Activated CD8-positive, alpha-beta memory T cell treated with anti-CD3 and anti-CD28 coated beads, Interleukin-2, amount 10 ng/mL, durations not matched to agents 7 days and 5 days (primary cell): Measurements from ENCODE around the gene VSIG10L2. TPM values are rescaled to one million over a fixed set of nuclear protein-coding genes. Genes with fewer than 3 reads are reported as not detected.

ENCODE experiments used
- ATAC-seq: fragments of 150-1000 bp; cut with Tn5 transposase; one replicate; pipeline ENCODE4 v1.10.0; 2021; ENCODE audit warnings: moderate library complexity
- CTCF ChIA-PET: fragments of 350-600 bp; sonication (Branson Sonifier 250); formaldehyde crosslinking; loops from one replicate; lab custom pipeline; 2021; ENCODE audit warnings: antibody characterized with exemption; lab: Charles Lee
- DNase-seq: peaks from one replicate; pipeline ENCODE4 v3.0.0-alpha.2; 2020
- H3K27ac Mint-ChIP-seq: one replicate; pipeline ENCODE4 v1.8.0; 2021; ENCODE audit warnings: mild to moderate bottlenecking, mixed read lengths
- H3K27me3 Mint-ChIP-seq: one replicate; pipeline ENCODE4 v1.8.0; 2021; ENCODE audit warnings: mixed read lengths
- H3K36me3 Mint-ChIP-seq: one replicate; pipeline ENCODE4 v1.8.0; 2021; ENCODE audit warnings: mild to moderate bottlenecking, mixed read lengths
- H3K4me1 Mint-ChIP-seq: one replicate; pipeline ENCODE4 v1.8.0; 2021; ENCODE audit warnings: mixed read lengths
- H3K4me3 Mint-ChIP-seq: one replicate; pipeline ENCODE4 v1.8.0; 2021; ENCODE audit warnings: mild to moderate bottlenecking, moderate library complexity, mixed read lengths
- H3K9me3 Mint-ChIP-seq: one replicate; pipeline ENCODE4 v1.8.0; 2022; ENCODE audit warnings: low read depth, mixed read lengths
- total RNA-seq, 2 experiments: library from RNA; stranded (reverse); gene quantifications; one replicate each; pipeline ENCODE4 v1.2.3, GENCODE V29; 2021

Gene VSIG10L2
- total RNA-seq, 2 experiments from 2014 or later, result not detected

DNA sequence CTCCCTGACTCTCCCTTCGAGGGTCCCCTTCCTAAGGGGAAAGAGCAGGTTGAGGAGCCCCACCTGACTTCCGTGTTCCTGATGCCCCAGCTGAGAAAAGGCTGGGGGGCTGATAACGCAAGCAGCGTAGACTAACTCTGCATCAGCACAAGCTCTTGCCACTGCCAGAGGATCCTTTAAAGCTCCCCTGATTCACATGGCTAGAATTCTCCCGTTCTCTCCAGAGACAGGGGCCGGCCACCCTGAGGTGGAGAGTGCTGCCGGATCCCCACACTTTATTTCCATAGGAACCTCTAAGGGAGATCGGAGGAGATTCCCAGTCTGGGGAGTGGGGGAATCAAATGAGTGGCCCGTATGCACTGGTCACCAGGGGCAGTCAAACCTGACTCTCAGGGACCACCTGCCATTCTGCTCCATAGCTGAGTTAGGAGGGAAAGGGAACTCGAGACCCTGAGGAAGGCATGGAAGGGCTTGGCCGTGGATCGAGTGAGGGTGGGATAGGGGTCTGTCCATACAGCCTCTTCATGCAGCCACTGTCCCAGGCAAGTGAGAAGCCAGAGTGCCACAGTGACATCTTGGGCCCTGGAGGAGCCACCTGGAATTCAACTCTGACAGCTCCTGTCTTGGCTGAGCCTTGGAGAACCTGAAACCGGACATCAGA is 1.4 kb upstream of the VSIG10L2 start:
- no peaks in the 10 kb centered on the region for H3K9me3 Mint-ChIP-seq
- CTCF ChIA-PET, result interaction anchor here (6.1 kb wide), 1 partner anchor 249 kb away, joined by 26 read pairs; no protein-coding TSS in a partner anchor
- ATAC-seq, result no peak
- H3K36me3 Mint-ChIP-seq, result no peaks in the 10 kb centered on the region
- H3K27me3 Mint-ChIP-seq, result peaks cover 3% of the 10 kb centered on the region
- no peak overlapping the region for H3K27ac Mint-ChIP-seq
- peaks cover 2% of the 10 kb centered on the region for H3K4me1 Mint-ChIP-seq
- peak; percentile 32 for DNase-seq
- no peak overlapping the region for H3K4me3 Mint-ChIP-seq

DNA sequence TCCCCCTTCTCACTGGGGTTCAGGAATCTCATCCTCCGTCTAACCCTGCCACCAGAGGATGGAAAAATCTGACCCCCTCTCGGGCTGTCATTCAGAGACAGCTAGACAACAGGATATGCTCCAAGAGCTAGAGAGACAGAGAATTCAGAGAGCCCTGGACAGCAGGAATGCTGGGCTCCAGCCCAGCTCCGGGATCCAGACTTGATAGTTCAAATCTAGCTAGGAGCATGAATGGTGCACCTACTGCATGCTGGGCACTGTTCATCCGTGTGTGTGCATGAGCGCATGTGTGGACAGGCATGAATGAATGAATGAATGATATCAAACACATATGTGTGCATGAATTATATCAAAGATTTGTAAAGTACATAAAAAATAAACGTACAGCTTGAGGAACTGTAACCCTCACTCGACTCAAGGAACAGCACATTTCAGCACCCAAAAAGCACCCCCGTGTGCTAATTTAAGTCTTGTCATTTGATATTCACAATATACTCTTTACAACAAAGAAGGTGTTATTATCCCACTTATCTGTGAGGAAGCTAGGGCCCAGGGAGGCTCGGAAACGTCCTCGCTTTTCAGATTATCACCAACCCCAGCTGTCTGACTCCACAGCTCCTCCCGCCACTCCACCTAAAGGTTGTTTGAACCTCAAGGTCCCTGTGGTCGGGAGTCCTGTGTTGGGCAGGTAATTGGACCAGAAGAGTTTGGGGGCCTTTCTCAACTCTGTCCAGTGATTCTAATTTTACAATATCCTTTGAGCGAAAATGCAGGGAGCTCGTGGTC is 640 bp upstream of the VSIG10L2 start:
- no peak overlapping the region for H3K27ac Mint-ChIP-seq
- H3K36me3 Mint-ChIP-seq, result no peaks in the 10 kb centered on the region
- H3K27me3 Mint-ChIP-seq, result peaks cover 3% of the 10 kb centered on the region
- no peak overlapping the region for H3K4me3 Mint-ChIP-seq
- H3K4me1 Mint-ChIP-seq, result peaks cover 2% of the 10 kb centered on the region
- CTCF ChIA-PET, result interaction anchor here (1.0 kb wide), 1 partner anchor 12 kb away, joined by 3 read pairs; no protein-coding TSS in a partner anchor
- DNase-seq (peak; percentile 14), ATAC-seq (no peak)
- H3K9me3 Mint-ChIP-seq, result no peaks in the 10 kb centered on the region

GRCh38 chr11:125946712-125947418 is 1.0 kb downstream of the VSIG10L2 start:
- H3K36me3 Mint-ChIP-seq, result no peaks in the 10 kb centered on the region
- H3K9me3 Mint-ChIP-seq, result no peaks in the 10 kb centered on the region
- H3K4me3 Mint-ChIP-seq, result no peak overlapping the region
- no peak overlapping the region for H3K27ac Mint-ChIP-seq
- peaks cover 3% of the 10 kb centered on the region for H3K27me3 Mint-ChIP-seq
- DNase-seq (peak; percentile 31), ATAC-seq (no peak)
- CTCF ChIA-PET, result no interaction called here
- peaks cover 2% of the 10 kb centered on the region for H3K4me1 Mint-ChIP-seq

DNA sequence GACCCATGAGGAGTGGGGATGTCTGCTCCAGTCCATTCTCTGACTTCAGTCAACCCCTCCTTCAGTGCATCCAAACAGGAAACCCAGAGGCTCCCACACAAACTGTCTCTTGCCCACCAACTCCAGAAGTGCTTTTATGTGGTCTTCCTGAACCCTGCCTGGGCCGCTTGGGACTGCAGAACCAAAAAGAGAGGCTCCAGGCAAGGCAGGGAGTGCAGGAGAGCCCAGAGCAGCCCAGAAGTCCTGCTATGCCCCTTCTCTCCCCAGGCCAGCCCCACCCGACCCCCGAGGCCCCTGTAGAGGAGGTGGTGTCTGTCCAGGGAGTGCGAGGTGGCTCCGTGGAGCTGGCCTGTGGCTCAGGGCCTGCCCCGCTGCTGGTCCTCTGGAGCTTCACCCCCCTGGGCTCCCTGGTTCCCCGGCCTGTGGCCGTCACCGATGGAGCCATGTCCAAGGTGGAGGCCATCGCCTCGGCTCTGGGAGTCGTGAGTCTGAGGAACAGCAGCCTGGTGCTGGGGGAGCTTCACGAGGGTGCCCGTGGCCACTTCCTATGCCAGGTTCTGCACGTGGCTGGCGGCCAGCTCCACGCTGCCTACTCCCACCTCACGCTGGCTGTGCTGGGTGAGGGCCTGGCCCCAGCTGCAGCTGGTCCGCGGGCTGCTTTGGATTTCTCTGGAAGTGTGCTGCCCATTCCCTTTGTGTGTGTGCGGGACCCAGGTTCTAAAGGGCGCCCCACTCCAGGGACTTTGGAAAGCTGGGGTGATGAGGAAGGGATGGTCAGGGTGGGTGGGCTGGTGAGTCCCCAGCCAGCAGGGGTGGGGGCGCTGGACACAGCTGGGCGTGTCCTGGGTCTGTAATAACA is 1.8 kb downstream of the VSIG10L2 start:
- Mint-ChIP-seq H3K9me3 (no peaks in the 10 kb centered on the region), H3K4me1 (no peaks in the 10 kb centered on the region), H3K4me3 (no peak overlapping the region), H3K27ac (no peak overlapping the region), H3K27me3 (no peaks in the 10 kb centered on the region), H3K36me3 (no peaks in the 10 kb centered on the region)
- CTCF ChIA-PET, result no interaction called here
- DNase-seq (peak; percentile 35), ATAC-seq (no peak)

DNA sequence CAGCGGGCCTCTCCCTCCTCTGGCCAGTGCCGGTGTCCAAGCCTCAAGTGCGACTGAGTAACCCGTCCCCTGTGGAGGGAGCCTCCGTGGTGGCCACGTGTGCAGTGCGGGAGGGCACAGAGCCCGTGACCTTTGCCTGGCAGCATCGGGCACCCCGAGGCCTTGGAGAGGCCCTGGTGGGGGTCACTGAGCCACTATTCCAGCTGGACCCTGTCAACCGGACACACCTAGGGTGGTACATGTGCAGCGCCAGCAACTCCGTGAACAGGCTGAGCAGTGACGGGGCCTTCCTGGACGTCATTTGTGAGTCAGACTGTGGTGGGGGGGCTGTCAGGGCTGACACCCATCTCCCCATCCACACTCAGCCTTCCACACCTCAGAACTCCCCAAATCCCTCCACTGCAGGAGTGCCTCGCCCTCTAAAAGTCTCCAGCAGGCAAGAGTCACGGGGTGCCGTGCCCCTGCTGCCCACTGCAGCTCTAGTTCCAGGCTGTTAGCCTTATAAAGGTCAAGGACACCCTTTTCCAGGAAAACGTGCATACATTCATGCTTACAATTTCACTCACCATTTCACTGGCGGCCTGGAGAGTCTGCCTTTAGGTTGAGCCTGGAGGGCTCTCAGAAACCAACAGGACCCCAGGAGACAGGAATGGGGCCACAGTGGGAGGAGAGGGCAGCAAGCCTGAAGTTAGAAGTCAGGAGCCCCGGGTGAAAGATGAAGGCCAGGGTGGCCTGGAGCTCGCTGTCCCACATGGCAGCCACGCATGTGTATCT is 2.6 kb downstream of the VSIG10L2 start:
- Mint-ChIP-seq H3K36me3 (no peaks in the 10 kb centered on the region), H3K27ac (no peak overlapping the region), H3K4me1 (no peaks in the 10 kb centered on the region), H3K27me3 (no peaks in the 10 kb centered on the region), H3K9me3 (no peaks in the 10 kb centered on the region), H3K4me3 (no peak overlapping the region)
- DNase-seq, result peak; percentile 33
- no peak for ATAC-seq
- CTCF ChIA-PET, result no interaction called here

- CTCF ChIA-PET, result no interaction called here
- H3K9me3 Mint-ChIP-seq, result no peaks in the 10 kb centered on the region
Observed at GRCh38 chr11:125949271-125950177, 3.7 kb downstream of the VSIG10L2 start.

GRCh38 chr11:125950178-125950490 is 4.3 kb downstream of the VSIG10L2 start:
- H3K36me3 Mint-ChIP-seq, result no peaks in the 10 kb centered on the region
- CTCF ChIA-PET, result no interaction called here
- ATAC-seq (no peak), DNase-seq (peak; percentile 28)
- no peaks in the 10 kb centered on the region for H3K9me3 Mint-ChIP-seq
- H3K27ac Mint-ChIP-seq, result no peak overlapping the region
- no peaks in the 10 kb centered on the region for H3K4me1 Mint-ChIP-seq
- H3K27me3 Mint-ChIP-seq, result no peaks in the 10 kb centered on the region
- H3K4me3 Mint-ChIP-seq, result no peak overlapping the region

More at GRCh38 chr11:125949271-125950177, 3.7 kb downstream of the VSIG10L2 start:
- Mint-ChIP-seq H3K36me3 (no peaks in the 10 kb centered on the region), H3K4me1 (no peaks in the 10 kb centered on the region), H3K27me3 (no peaks in the 10 kb centered on the region), H3K4me3 (no peak overlapping the region), H3K27ac (no peak overlapping the region)
- no peak for ATAC-seq
- DNase-seq, result peak; percentile 11

DNA sequence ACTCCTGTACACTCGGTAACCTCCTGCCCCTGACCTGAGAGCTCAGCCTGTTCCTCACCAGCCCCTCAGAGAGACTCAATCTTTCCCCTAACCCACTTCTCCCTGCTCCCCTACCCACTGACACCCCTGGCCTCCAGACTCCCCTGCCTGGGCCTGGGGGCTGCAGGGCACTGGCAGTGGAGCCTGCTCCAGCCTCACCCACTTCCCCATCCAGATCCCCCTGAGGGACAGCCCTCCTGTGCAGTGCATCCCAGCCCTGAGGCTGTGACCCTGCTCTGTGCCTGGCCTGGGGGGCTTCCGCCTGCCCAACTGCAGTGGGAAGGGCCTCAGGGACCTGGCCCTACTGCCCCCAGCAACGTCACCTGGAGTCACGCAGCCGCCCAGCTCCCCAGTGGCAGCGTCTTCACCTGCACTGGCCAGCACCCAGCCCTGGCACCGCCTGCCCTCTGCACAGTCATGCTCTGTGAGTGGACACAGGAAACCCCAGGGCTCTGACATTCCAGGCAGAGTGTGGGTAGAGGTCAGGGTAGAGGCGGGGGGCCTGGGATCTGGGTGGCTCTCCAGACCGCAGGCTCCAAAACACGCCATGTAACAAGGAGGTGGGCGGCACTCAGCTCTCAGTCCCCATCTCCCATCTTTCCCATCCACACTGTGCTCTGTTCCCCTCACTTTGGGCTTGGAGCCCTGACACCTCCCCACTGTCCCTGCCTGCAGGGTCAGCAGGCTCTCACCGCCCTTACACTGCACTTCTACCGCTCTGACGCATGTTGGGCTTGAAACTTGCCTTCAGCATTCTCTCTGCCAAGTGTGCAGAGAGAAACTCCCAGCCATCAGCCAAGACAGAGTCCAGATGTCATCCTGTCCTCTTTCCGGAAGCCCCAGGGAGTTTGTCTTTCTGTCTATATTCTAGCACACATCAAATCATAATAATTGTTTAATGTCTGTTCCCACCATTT is 5.1 kb downstream of the VSIG10L2 start:
- DNase-seq, result peak; percentile 35
- Mint-ChIP-seq H3K4me3 (no peak overlapping the region), H3K36me3 (no peaks in the 10 kb centered on the region), H3K4me1 (no peaks in the 10 kb centered on the region), H3K27me3 (no peaks in the 10 kb centered on the region), H3K9me3 (no peaks in the 10 kb centered on the region), H3K27ac (no peak overlapping the region)
- ATAC-seq, result no peak
- CTCF ChIA-PET, result no interaction called here

GRCh38 chr11:125951731-125952130 is 5.9 kb downstream of the VSIG10L2 start:
- Mint-ChIP-seq H3K4me3 (no peak overlapping the region), H3K36me3 (no peaks in the 10 kb centered on the region), H3K27me3 (no peaks in the 10 kb centered on the region), H3K27ac (no peak overlapping the region), H3K4me1 (no peaks in the 10 kb centered on the region), H3K9me3 (no peaks in the 10 kb centered on the region)
- ATAC-seq (no peak), DNase-seq (peak; percentile 30)
- CTCF ChIA-PET, result no interaction called here

DNA sequence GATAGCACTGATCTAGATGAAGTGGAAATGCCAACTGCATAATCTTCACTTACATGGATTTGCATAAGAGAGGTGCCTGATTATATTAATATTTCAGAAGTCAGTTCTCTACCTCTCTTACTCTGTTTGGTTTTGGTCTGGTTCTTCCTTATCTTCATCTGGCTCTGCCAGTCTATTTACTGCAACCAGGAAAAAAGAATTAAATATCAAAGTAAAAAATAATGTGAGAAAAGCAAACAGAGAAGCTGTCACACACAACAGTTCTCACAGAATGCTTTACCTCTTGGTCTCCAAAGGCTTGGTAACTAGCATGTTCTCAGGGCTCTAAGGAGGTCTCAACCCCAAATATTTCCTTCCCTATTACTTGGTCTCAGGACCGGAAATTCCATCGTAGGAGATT is 6.7 kb downstream of the VSIG10L2 start:
- Mint-ChIP-seq H3K4me1 (peaks cover under 1% of the 10 kb centered on the region), H3K36me3 (no peaks in the 10 kb centered on the region), H3K27ac (no peak overlapping the region), H3K4me3 (no peak overlapping the region), H3K9me3 (no peaks in the 10 kb centered on the region), H3K27me3 (no peaks in the 10 kb centered on the region)
- DNase-seq, result no peak
- CTCF ChIA-PET, result no interaction called here
- ATAC-seq, result no peak

- Mint-ChIP-seq H3K36me3 (no peaks in the 10 kb centered on the region), H3K4me1 (peaks cover 5% of the 10 kb centered on the region), H3K9me3 (no peaks in the 10 kb centered on the region), H3K27me3 (no peaks in the 10 kb centered on the region), H3K27ac (no peak overlapping the region), H3K4me3 (no peak overlapping the region)
- CTCF ChIA-PET, result no interaction called here
- ATAC-seq (no peak), DNase-seq (peak; percentile 23)
Observed at GRCh38 chr11:125952973-125953372, 7.1 kb downstream of the VSIG10L2 start.
